Measurements from ENCODE around the gene USP7.
"Not testable (repeated sequence)": the region's sequence is repeated elsewhere in the genome, so short reads cannot be mapped to it uniquely, and the experiment has no call there.

USP7 gene

GRCh38 chr16:8851761-8852403, 111.8 kb downstream of the USP7 start:
- in situ Hi-C loops (cut with HindIII; ENCODE audit: low sequenced_read_pairs), result loop anchor here (10.0 kb wide), 1 partner anchor 193 kb away; no protein-coding TSS in a partner anchor

- in situ Hi-C loops (cut with HindIII; ENCODE audit: low sequenced_read_pairs), result loop anchor here (10.0 kb wide), 1 partner anchor 194 kb away; no protein-coding TSS in a partner anchor
Observed at GRCh38 chr16:8850279-8850885, 113.3 kb downstream of the USP7 start.

GRCh38 chr16:8849411-8850011, 114.2 kb downstream of the USP7 start:
- in situ Hi-C loops (cut with HindIII; ENCODE audit: low sequenced_read_pairs), result loop anchor here (10.0 kb wide), 1 partner anchor 195 kb away; no protein-coding TSS in a partner anchor

- in situ Hi-C loops (cut with HindIII; ENCODE audit: low sequenced_read_pairs), result no loop called here
Observed at GRCh38 chr16:8848939-8849391, 114.7 kb downstream of the USP7 start.

- in situ Hi-C loops (cut with HindIII; ENCODE audit: low sequenced_read_pairs), result no loop called here
Observed at GRCh38 chr16:8848231-8848938, 115.3 kb downstream of the USP7 start.

GRCh38 chr16:8847623-8848022, 116.1 kb downstream of the USP7 start:
- in situ Hi-C loops (cut with HindIII; ENCODE audit: low sequenced_read_pairs), result no loop called here

GRCh38 chr16:8847145-8847544, 116.6 kb downstream of the USP7 start:
- in situ Hi-C loops (cut with HindIII; ENCODE audit: low sequenced_read_pairs), result no loop called here

GRCh38 chr16:8846401-8846932, 117.2 kb downstream of the USP7 start:
- in situ Hi-C loops (cut with HindIII; ENCODE audit: low sequenced_read_pairs), result no loop called here

GRCh38 chr16:8845699-8846298, 117.9 kb downstream of the USP7 start:
- in situ Hi-C loops (cut with HindIII; ENCODE audit: low sequenced_read_pairs), result no loop called here

GRCh38 chr16:8843296-8843695, 120.4 kb downstream of the USP7 start:
- in situ Hi-C loops (cut with HindIII; ENCODE audit: low sequenced_read_pairs), result not testable (repeated sequence)
